HG03175 (cell line): ENCODE results near the gene TRAF3.
A peak's percentile ranks its signal among the peaks of the same experiment; 100 is the strongest.

Source experiments
- ATAC-seq: cut with Tn5 transposase; IDR thresholded peaks from one replicate; pipeline ENCODE4 v1.9.1; 2021; ENCODE audit warnings: mild to moderate bottlenecking, moderate library complexity; ENCODE audit not compliant: unreplicated experiment

Gene TRAF3

GRCh38 chr14:102949062-102949800 lies 172.0 kb downstream of the TRAF3 start:
- peak; percentile 55 for ATAC-seq

GRCh38 chr14:102949801-102950451 lies 172.7 kb downstream of the TRAF3 start:
- no peak for ATAC-seq

GRCh38 chr14:102951034-102951433 lies 173.8 kb downstream of the TRAF3 start:
- no peak for ATAC-seq

GRCh38 chr14:102951799-102952198 lies 174.6 kb downstream of the TRAF3 start:
- no peak for ATAC-seq

GRCh38 chr14:102952276-102952675 lies 175.0 kb downstream of the TRAF3 start:
- no peak for ATAC-seq

GRCh38 chr14:102953100-102953499 lies 175.9 kb downstream of the TRAF3 start:
- no peak for ATAC-seq

GRCh38 chr14:102954081-102954789 lies 177.0 kb downstream of the TRAF3 start:
- no peak for ATAC-seq

GRCh38 chr14:102955636-102956408 lies 178.6 kb downstream of the TRAF3 start:
- no peak for ATAC-seq

GRCh38 chr14:102957222-102957621 lies 180.0 kb downstream of the TRAF3 start:
- ATAC-seq, result no peak

DNA sequence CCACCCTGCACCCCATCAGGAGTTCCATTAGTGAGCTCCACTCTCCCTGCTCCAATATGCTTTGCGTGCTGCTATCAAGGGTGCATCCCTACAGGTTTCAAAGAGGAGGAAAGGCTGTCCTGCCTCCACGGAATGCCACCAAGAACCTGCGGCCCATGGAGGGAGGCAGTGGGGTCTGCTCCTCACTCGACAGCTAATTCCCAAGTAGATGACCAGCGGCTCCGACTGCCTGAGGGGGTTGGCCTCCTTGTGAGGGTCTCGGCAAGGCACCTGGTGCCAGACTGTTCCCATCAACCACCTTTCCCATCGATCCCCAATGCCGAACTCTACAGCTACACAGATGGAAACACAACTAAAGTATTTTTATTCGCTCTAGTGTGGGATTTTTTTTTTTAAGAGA lies 181.2 kb downstream of the TRAF3 start:
- no peak for ATAC-seq
